Measurements from ENCODE around the gene FOXO4. TPM values are rescaled to one million over a fixed set of nuclear protein-coding genes. Genes with fewer than 3 reads are reported as not detected.

FOXO4 gene
- polyA plus RNA-seq, 1 donor (not counting 4 experiments of a cell fraction or from before 2014, with no cell fraction given): 1.6 TPM

GRCh38 chrX:71148278-71148663 is 52.6 kb downstream of the FOXO4 start:
- dilution Hi-C loops (cut with MboI; ENCODE audit: extremely low pct_ligation_motif_present, low sequenced_read_pairs): no loop called here
- Histone ChIP-seq H4K20me1 (ENCODE audit: control insufficient read depth, extremely low read depth, insufficient read depth, low read length) (no peaks in the 10 kb centered on the region), H3K4me3 (ENCODE audit: control insufficient read depth in 2 of 3, extremely low read depth in 1 of 3, insufficient read depth in 2 of 3, low read depth in 1 of 3, low read length in 3 of 3) (no peak overlapping the region)

DNA sequence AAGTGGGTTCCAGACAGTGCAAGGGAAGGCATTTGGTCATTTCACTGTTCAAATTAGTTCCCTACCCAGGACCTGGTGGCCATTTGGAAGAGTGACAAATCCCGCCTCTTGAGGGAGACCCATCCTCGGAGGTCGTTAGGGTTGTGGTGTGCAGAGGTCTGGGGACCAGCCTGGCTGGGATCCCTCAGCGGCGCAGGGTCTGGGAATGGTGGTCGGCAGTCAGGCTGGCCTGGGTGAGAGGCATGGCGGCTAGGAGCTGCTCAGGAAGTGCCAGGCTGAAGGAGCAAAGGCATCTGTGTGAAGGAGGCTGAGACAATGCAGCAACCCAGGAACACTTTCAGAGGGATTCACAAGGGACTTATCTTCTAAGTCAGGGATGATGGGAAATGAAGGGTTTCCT is 55.7 kb downstream of the FOXO4 start:
- FAIRE-seq: no peak
- dilution Hi-C loops (cut with MboI; ENCODE audit: extremely low pct_ligation_motif_present, low sequenced_read_pairs): no loop called here
- TF ChIP-seq EZH2 (IDR thresholded peaks at IDR 0.05; ENCODE audit: low read length): no peak
- TF ChIP-seq, protein P1, sequence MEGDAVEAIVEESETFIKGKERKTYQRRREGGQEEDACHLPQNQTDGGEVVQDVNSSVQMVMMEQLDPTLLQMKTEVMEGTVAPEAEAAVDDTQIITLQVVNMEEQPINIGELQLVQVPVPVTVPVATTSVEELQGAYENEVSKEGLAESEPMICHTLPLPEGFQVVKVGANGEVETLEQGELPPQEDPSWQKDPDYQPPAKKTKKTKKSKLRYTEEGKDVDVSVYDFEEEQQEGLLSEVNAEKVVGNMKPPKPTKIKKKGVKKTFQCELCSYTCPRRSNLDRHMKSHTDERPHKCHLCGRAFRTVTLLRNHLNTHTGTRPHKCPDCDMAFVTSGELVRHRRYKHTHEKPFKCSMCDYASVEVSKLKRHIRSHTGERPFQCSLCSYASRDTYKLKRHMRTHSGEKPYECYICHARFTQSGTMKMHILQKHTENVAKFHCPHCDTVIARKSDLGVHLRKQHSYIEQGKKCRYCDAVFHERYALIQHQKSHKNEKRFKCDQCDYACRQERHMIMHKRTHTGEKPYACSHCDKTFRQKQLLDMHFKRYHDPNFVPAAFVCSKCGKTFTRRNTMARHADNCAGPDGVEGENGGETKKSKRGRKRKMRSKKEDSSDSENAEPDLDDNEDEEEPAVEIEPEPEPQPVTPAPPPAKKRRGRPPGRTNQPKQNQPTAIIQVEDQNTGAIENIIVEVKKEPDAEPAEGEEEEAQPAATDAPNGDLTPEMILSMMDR (optimal IDR thresholded peaks at IDR 0.05 in 1 of 3, IDR thresholded peaks at IDR 0.05 in 1 of 3, conservative IDR thresholded peaks at IDR 0.05 in 1 of 3; ENCODE audit: extremely low read depth in 1 of 3, insufficient read depth in 2 of 3, low read length in 3 of 3): no peak
- Histone ChIP-seq H3K9me1 (ENCODE audit: control insufficient read depth, extremely low read depth, insufficient read depth, low read length) (no peaks in the 10 kb centered on the region), H3K36me3 (ENCODE audit: control insufficient read depth in 2 of 2, extremely low read depth in 1 of 2, insufficient read depth in 2 of 2, low read length in 2 of 2) (no peaks in the 10 kb centered on the region), H3K27ac (ENCODE audit: control insufficient read depth, insufficient read depth, low read length) (no peak overlapping the region), H3K9ac (ENCODE audit: control insufficient read depth, extremely low read depth, insufficient read depth, low read length) (no peak overlapping the region), H3K4me1 (ENCODE audit: control insufficient read depth, extremely low read depth, insufficient read depth, low read length) (no peaks in the 10 kb centered on the region), H3K4me3 (ENCODE audit: control insufficient read depth in 2 of 3, extremely low read depth in 1 of 3, insufficient read depth in 2 of 3, low read depth in 1 of 3, low read length in 3 of 3) (no peak overlapping the region), H3K4me2 (ENCODE audit: control insufficient read depth, extremely low read depth, insufficient read depth, low read depth, low read length) (no peak overlapping the region), H2AFZ (ENCODE audit: control insufficient read depth, low read length) (no peak overlapping the region), H3K79me2 (ENCODE audit: control insufficient read depth, insufficient read depth, low read length) (no peaks in the 10 kb centered on the region), H3K27me3 (ENCODE audit: control insufficient read depth, extremely low read depth, insufficient read depth, low read length) (no peaks in the 10 kb centered on the region), H4K20me1 (ENCODE audit: control insufficient read depth, extremely low read depth, insufficient read depth, low read length) (no peaks in the 10 kb centered on the region), H3K9me3 (ENCODE audit: control insufficient read depth, low read depth, low read length) (no peaks in the 10 kb centered on the region)
- no peak for DNase-seq (ENCODE audit: low read depth, low spot score)

More at GRCh38 chrX:71148278-71148663, 52.6 kb downstream of the FOXO4 start:
- FAIRE-seq (no peak), DNase-seq (ENCODE audit: low read depth, low spot score) (no peak)
- Histone ChIP-seq H3K9me3 (ENCODE audit: control insufficient read depth, low read depth, low read length) (no peaks in the 10 kb centered on the region), H3K27me3 (ENCODE audit: control insufficient read depth, extremely low read depth, insufficient read depth, low read length) (no peaks in the 10 kb centered on the region), H3K27ac (ENCODE audit: control insufficient read depth, insufficient read depth, low read length) (no peak overlapping the region), H3K36me3 (ENCODE audit: control insufficient read depth in 2 of 2, extremely low read depth in 1 of 2, insufficient read depth in 2 of 2, low read length in 2 of 2) (no peaks in the 10 kb centered on the region), H3K9me1 (ENCODE audit: control insufficient read depth, extremely low read depth, insufficient read depth, low read length) (no peaks in the 10 kb centered on the region), H2AFZ (ENCODE audit: control insufficient read depth, low read length) (no peak overlapping the region), H3K4me1 (ENCODE audit: control insufficient read depth, extremely low read depth, insufficient read depth, low read length) (no peaks in the 10 kb centered on the region), H3K9ac (ENCODE audit: control insufficient read depth, extremely low read depth, insufficient read depth, low read length) (no peak overlapping the region), H3K79me2 (ENCODE audit: control insufficient read depth, insufficient read depth, low read length) (no peaks in the 10 kb centered on the region), H3K4me2 (ENCODE audit: control insufficient read depth, extremely low read depth, insufficient read depth, low read depth, low read length) (no peak overlapping the region)
- no peak for TF ChIP-seq EZH2 (IDR thresholded peaks at IDR 0.05; ENCODE audit: low read length)
- TF ChIP-seq, protein P1 (optimal IDR thresholded peaks at IDR 0.05 in 1 of 3, IDR thresholded peaks at IDR 0.05 in 1 of 3, conservative IDR thresholded peaks at IDR 0.05 in 1 of 3; ENCODE audit: extremely low read depth in 1 of 3, insufficient read depth in 2 of 3, low read length in 3 of 3): no peak

Small RNAs within 50 kb of the gene (small RNA-seq; reads per million reads assigned to genes)
- 0 reads per million in 3 experiments for gene CXorf65 (ENCODE audit: insufficient read length in 3 of 3, low read depth in 3 of 3, low replicate concordance in 1 of 3)

Other genes with a start within 250 kb of the FOXO4 start
- not detected in 3 replicates for gene TEX11, start 187.1 kb upstream of the FOXO4 start, polyA plus RNA-seq
- gene SLC7A3, start 164.8 kb upstream of the FOXO4 start, polyA plus RNA-seq: not detected in 3 replicates
- gene SNX12, start 27.5 kb upstream of the FOXO4 start, polyA plus RNA-seq: 78.8 to 94.0 TPM (median 83.7 TPM) in 3 replicates
- gene CXorf65, start 10.9 kb downstream of the FOXO4 start, polyA plus RNA-seq: not detected in 3 replicates
- 0.12 to 0.42 TPM (median 0.26 TPM) in 3 replicates for gene IL2RG, start 15.7 kb downstream of the FOXO4 start, polyA plus RNA-seq
- gene MED12, start 22.7 kb downstream of the FOXO4 start, polyA plus RNA-seq: 4.2 to 7.1 TPM (median 4.5 TPM) in 3 replicates
- 0.05 to 0.08 TPM (median 0.07 TPM) in 3 replicates for gene NLGN3, start 49.0 kb downstream of the FOXO4 start, polyA plus RNA-seq
- not detected in 3 replicates for gene GJB1, start 127.4 kb downstream of the FOXO4 start, polyA plus RNA-seq
- gene ZMYM3, start 158.3 kb downstream of the FOXO4 start, polyA plus RNA-seq: 7.3 to 11.6 TPM (median 7.7 TPM) in 3 replicates
- 229 to 352 TPM (median 245 TPM) in 3 replicates for gene NONO, start 187.8 kb downstream of the FOXO4 start, polyA plus RNA-seq
- gene ITGB1BP2, start 205.9 kb downstream of the FOXO4 start, polyA plus RNA-seq: 0.42 to 1.0 TPM (median 0.44 TPM) in 3 replicates

All from keratinocyte (primary cell).